KBM-7 (cell line): ENCODE data around the gene MS4A10.
"Not testable (repeated sequence)": the region's sequence is repeated elsewhere in the genome, so short reads cannot be mapped to it uniquely, and the experiment has no call there.

ENCODE experiments used
- DNase-seq: peaks from one replicate; pipeline ENCODE4 v3.0.0-alpha.2; 2015
- in situ Hi-C: fragments of 300-500 bp; cut with MboI; formaldehyde crosslinking; loops from 2 replicates; pipeline ENCODE4 v1.14.3; 2020; ENCODE audit warnings: low sequenced_read_pairs, low pct_unique_long_range_greater_than_20kb, mixed read lengths

Gene MS4A10

DNA sequence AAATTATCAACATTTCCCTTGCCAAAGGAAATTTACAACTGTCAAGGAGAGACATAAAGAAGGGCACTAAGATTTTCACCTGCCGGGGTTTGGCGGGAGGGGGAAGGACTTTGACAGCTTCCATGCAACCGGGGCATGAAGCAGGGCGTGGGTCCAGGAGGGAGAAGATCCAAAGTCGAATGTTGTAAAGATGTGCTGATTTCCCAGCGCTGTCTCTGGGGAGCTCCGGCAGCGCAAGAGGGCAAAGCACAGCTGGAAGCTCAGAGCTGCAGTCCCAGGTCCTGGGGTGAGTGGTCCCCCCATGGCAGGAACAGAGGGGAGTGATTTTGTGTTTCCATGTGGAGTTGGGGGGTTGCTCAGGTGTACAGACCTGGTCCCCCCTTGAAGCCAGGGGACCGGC, at the start of gene MS4A10:
TSS of gene MS4A10 (plus strand) at position 198 of the 400 bp plus-strand sequence. CDS start 5,003 bp downstream, outside the sequence.
- DNase-seq = no peak
- in situ Hi-C loops = no loop called here

DNA sequence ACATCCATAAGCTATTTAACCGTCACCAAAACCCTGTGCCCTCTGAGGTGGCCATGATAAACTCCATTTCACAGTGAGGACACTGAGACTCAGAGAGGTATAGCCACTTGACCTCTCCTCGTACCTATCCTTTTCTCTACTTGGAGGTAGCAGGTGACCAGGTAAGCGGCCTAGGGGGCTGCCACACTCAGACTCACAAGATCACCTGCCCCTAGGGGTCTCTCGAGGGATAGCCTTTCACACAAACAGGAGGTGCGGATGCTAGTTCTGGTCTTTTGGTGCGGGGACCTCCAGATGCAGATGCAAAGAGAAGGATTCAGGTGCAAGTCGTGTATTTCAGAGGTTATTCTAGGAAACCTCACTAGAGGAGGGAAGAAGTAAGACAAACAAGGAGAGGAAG, 46.0 kb upstream of the MS4A10 start:
- in situ Hi-C loops = no loop called here
- no peak for DNase-seq

DNA sequence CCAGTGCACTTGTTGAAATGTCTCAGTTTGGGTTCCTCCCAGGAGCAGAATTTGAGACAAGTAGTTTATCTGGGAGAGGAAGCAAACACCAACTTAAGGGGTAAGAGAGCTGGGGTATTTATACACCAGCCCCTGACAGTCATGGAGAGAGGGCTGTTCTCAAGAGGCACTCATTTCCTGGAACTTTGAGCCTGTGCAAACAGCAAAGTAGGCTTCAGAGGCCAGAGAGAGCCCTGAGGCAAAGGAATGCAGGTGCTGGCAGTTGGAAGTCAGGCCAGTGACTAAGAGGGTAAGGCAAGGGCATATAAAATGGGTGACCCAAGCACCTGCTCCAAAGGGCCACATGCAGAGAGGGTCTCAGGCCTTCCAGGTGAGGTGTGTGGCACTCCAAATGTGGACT, 44.6 kb upstream of the MS4A10 start:
- in situ Hi-C loops = loop anchor here (10.0 kb wide), 1 partner anchor 54 kb away; no protein-coding TSS in a partner anchor
- no peak for DNase-seq

DNA sequence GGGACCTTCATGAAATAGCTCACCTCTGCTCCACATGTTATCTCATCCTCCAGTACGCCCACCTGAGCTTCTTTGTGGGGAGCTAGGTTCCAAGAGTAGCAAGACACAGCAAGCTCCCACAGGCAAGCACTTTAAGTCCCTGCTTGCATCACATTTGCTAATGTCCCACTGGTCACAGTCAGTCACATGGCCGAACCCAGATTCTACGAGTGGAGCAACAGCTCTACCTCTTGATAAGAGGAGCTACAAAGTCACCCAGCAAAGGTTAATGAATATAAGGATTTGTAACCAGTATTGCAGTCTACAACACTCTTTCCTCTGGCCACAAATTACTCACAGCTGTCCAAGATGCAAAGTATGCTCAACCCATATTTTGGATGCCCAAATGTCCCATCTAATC, 43.7 kb upstream of the MS4A10 start:
- DNase-seq = no peak

DNA sequence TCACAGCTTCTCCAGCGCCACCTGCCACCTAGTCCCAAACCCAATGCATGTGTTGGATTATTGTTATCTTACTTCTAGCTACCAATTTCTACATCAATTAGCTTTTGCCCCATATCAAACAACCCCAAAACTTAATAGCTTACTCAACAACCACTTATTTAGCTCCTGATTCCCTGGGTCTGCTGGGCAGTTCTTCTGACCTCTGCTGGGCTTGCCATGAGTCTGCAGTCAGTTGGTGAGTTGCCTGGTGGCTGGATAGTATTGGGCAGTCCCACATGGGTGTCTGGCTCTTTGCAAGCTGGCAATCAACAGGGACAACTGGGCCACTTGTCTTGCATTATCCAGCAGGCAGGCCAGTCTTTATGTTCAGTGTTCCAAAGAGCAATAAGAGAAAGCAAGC, 42.1 kb upstream of the MS4A10 start:
- no peak for DNase-seq
- in situ Hi-C loops = loop anchor here (10.0 kb wide), 1 partner anchor 52 kb away; no protein-coding TSS in a partner anchor

More for the DNA sequence above, 43.7 kb upstream of the MS4A10 start:
- in situ Hi-C loops = loop anchor here (10.0 kb wide), 1 partner anchor 53 kb away; no protein-coding TSS in a partner anchor

DNA sequence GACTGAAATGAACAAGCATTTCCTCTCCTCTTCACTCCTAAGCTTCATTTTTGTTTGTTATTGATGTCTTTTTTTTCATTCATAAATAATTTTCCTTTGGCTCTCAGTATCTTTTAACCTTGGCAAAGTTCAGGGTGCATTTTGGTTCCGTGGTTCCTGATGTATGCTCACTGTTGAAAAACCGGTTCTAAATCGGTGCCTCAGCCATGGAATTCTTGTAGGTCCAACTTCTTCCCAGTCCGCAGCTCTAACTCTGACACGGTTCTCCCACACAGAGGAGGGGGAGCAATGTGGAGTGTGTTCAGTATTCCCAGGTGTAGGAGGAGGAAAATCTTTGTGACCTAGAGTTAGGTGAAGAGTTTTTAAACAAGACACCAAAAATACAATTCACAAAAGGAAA, 41.0 kb upstream of the MS4A10 start:
- no peak for DNase-seq
- in situ Hi-C loops = loop anchor here (10.0 kb wide), 1 partner anchor 51 kb away; no protein-coding TSS in a partner anchor

DNA sequence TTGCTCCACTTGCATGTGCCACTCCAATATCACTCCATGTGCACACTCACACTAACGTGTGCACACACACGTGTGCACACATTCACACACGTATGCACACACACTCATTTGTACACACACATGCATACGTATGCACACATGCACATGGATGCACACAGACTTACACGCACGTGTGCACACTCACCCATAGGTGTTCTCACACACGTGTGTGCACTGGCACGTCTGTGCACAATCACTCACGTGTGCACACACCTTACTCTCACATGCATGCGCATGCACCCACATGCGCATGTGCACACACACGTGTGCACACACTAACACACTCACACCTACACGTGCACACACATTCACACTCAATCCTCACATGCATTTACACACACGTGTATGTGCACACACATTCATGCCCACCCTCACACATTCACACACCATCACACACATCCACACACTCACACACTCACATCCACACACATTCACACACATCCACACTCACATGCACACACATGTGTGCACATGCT, 37.7 kb upstream of the MS4A10 start:
- in situ Hi-C loops = loop anchor here (10.0 kb wide), 1 partner anchor 47 kb away; no protein-coding TSS in a partner anchor
- DNase-seq = no peak

DNA sequence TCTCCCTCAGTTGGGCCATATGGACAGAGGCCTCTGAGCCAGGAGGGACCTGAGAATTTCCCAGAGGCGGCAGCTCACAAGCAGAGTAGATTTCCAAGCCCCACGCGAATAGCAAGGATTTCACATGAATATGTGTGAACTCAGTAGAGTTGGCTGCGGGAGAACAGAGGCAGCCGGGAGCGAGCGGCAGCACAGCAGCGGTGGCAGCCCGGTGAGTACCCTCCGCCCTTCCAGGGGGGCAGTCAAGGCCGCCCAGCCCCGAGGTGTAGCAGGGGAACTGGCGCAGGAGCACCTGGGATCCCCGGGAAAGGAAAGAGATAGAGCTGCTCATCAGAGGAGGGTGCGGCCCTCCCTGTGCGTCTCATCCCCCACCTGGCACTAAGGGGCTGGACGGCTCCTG, 36.9 kb upstream of the MS4A10 start:
- in situ Hi-C loops = loop anchor here (10.0 kb wide), 1 partner anchor 47 kb away; no protein-coding TSS in a partner anchor
- no peak for DNase-seq

DNA sequence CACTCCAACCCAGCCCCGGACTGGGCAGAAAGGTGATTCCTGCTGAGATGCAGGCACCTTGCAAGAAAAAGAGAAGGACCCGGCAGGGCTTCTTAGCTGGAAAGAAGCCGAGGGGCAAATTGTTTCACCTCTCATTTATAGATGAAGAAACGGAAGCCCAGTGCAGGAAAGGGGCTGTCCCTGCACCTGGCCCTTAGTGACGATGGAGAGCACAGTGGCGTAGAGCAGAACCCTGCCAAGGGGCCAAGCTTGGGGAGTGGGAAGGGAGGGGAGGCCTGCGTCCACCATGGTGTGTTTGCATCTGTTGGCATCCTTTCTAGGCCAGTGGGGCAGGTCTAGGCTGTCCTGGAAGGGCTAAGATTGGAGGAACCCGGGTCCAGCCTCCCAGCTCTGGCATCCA, 36.3 kb upstream of the MS4A10 start:
- no peak for DNase-seq

DNA sequence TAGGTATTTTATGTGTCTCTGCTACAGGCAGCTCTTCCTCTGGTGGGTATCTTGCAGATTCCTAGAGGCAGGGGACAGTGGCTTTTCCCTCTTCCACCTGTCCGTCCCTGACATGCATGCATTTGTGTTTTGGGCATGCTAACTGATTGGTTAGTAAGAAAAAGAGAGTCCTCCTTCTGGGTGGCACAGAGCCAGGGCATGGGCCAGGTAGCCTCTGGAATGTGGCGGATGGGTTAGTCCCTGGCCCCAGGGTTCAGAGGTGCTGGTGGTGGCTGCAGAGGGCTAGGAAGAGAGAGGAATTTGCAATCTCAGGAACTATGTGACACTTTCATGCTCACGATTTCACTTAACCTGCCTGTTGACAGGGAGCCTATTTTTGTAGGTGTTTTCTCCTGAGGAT, 34.2 kb upstream of the MS4A10 start:
- no peak for DNase-seq
- in situ Hi-C loops = no loop called here

More for the DNA sequence above, 36.3 kb upstream of the MS4A10 start:
- in situ Hi-C loops = loop anchor here (10.0 kb wide), 1 partner anchor 46 kb away; no protein-coding TSS in a partner anchor

DNA sequence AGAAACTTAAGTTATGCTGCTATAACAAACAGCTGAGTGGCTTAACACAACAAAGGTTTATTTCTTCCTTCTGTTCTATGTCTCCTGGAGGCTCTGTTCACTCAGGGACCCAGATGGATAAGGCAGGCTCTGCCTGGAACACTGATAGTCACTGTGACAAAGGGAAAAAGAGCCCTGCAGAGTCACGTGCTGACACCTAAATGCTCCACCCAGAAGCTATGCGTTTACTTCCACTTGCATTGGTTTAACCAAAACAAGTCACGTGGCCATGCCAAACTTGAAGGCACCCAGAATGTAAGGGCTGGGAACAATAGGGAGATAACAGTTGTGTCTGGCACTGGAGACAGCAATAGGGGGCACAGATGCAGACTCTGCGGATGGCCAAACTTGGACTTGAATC, 31.8 kb upstream of the MS4A10 start:
- no peak for DNase-seq

DNA sequence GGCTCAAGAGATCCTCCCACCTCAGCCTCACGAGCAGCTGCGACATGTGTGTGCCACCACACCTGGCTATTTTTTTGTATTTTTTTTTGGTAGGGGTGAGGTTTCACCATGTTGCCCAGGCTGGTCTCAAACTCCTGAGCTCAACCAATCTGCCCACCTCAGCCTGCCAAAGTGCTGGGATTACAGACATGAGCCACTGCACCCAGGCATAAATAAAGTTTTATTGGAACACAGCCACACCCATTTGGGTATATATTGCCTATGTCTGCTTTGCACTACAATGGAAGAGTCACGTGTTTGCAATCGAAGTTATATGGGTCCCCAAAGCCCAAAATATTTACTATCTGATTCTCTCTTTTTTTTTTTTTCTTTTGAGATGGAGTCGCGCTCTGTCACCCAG, 30.2 kb upstream of the MS4A10 start:
- in situ Hi-C loops = no loop called here
- DNase-seq = no peak

More for the DNA sequence above, 31.8 kb upstream of the MS4A10 start:
- in situ Hi-C loops = no loop called here

DNA sequence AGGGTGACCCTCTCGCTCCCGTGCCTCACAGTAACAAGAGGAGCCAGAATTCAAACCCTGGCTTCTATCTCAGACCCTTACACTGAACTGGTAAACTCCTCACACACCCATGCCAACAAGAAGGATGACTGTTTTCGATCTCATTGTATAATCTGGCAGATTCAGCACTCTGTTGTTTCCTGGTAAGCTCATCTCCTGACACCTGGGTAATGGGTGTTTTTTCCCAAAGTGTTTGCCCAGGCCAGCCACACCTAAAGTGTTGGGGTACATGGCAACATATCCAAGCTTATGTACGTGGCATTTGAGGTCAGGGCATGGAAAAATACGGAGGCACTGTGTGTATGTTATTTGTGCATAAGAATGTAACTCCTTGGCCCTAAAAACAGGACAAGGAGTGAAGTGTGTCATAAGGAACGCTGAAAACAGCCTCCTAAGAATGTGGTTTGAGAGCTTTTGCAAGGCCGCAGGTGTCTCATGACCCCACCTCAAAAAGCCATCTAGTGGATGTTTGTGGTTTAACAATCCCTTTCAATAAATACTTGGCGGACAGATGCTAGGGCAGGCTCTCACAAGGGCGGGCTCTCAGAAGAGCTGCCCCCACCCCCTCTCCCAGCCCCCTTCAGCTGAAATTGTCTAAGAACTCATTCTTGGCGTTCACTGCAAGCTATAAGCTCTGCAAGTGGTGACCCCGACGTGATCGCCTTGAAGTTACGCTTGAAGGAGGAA, 28.7 kb upstream of the MS4A10 start, which contains the start of gene MS4A15:
TSS of gene MS4A15 (plus strand) at position 561 of the 726 bp plus-strand sequence. CDS start 6,867 bp downstream, outside the sequence.
- DNase-seq = peak; percentile 60
- in situ Hi-C loops = no loop called here

DNA sequence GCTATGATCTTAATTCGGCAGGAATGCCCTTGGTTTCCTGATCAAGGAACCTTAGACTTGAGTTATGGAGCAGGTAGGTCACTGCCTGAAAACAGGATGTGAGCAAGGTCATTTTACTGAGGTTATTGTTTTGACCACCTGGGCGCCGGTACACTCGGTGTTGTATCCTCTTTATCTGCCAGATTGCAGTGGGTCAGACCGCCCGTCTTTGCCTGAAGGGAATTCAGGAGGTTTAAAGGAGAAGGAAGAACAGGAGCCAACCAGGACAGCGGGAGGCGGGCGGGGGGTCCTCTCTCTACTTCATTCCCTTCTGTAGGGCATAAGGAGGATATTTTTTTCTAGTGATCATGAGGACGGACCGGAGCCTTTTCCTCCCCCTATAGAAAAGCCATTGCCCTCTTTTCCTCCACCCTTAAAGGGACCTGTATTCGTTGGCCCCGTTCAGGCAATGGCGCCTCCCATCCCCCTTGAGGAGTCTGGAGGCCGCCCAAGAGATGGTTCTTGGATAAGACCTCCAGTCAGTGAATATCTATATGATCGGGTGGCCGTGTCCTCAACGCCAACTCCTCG, 27.8 kb upstream of the MS4A10 start:
- DNase-seq = no peak
- in situ Hi-C loops = no loop called here

DNA sequence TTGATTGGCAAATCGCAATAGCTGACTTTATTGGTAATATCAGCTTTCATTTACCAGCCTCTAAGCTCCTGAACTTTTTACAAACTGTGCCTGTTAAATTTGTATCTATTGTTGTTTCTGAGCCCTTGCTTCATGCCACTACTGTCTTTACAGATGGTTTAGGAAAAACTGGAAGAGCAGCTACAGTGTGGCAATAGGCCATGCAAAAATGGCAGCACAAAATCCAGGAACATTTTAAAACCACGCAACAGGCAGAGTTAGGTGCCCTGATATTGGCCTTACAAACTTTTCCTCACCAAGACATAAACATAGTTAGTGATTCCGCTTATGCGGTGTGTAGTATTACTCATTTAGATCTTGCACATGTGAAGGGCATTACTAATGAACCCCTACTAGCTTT, 26.5 kb upstream of the MS4A10 start:
- DNase-seq, in situ Hi-C loops: not testable (repeated sequence)

DNA sequence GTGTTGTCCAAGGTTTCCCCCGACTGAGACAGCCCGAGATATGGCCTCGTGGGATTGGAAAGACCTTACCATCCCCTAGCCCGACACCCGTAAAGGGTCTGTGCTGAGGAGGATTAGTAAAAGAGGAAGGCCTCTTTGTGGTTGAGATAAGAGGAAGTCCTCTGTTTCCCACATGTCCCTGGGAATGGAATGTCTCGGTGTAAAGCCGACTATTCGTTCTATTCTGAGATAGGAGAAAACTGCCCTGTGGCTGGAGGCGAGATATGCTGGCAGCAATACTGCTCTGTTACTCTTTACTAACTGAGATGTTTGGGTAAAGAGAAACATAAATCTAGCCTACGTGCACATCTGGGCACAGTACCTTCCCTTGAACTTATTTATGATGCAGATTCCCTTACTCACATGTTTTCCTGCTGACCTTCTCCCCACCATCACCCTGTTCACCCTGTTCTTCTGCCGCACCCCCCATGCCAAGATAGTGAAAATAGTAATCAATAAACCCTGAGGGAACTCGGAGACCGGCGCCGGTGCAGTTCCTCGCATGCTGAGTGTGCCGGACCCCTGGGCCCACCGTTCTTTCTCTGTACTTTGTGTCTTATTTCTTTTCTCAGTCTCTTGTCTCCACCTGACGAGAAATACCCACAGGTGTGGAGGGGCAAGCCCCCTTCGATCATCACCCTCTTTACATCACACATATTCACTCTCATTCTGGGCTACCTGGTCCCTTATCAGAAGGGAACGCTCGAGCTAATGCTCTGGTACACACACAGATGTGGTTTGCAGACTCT, 25.5 kb upstream of the MS4A10 start:
- in situ Hi-C loops = not testable (repeated sequence)

DNA sequence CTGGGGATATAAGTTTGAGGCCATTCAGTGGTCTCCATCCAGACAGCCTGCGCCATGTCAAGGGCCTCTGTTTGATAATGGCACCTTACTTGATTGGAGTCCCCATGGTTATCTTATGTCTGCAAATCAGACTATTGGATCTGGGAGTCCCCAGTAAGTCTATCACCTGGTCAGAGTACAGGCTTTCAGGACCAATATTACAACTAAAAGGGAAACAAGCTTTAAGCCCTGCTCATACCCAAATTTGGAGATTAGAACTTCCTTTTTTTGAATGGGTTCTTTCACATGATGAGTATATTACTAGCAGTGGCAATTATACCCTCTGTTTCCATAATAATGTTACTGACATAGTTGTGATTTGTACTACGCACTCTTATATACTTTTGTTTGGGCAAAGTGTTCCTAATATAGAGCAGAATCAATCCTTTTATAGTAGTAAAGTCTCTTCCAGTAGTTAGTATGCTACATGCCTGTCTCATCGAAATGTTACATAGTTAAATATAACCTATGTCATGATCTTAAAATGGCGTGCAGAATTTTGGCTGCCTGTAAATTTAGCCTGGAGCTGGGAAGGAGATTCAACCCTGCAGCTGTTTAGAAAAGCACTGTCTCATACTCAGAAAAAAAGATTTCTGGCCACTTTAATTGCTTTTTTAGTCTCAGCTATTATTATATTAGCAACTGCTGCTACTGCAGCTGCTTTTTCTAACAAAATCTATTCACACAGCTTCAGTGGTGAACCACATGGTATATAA, 23.5 kb upstream of the MS4A10 start:
- in situ Hi-C loops = no loop called here
- DNase-seq = no peak

More for the DNA sequence above, 25.5 kb upstream of the MS4A10 start:
- DNase-seq = peak; percentile 89

DNA sequence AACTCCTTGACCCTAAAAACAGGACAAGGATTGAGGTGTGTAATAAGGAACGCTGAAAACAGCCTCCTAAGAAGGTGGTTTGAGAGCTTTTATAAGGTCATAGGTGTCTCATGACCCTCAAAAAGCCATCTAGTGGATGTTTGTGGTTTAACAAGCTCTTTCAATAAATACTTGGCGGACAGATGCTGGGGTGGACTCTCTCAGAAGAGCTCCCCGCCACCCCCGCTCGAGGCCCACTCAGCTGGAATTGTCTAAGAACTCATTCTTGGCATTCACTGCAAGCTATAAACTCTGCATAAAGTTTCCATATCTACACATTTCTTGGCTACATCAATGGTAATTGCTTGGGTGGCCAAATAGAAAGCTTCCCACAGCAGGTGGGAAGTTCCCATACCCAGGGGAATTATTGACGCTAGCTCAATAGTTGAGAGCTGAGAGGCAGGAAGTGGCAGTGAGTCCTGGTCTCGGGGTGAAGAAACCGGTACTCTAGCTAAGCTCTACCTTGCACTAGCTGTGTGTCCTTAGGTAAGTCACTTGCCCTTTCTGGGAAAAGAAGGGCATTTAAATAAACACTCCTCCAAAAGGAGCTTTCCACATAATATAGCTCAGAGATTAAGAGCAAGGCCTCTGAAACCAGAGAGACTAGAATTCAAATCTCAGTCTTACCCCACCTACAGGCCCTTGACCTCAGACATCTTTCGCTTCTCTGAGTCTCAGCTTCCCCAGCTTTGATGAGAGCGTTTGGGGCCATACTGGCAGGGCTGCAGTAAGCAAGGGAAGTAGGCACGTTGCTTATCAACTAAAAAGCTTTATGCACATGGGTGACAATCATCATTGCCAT, 22.1 kb upstream of the MS4A10 start:
- peak; percentile 32 for DNase-seq
- in situ Hi-C loops = no loop called here
